HL-60 (cell line): ENCODE data around the gene GZMM.

ENCODE experiments used
- DNase-seq, 2 experiments: peaks; one replicate each; pipeline ENCODE4 v3.0.0-alpha.2; 2010 to 2020; ENCODE audit warnings: low read depth in 1 of 2, low spot score in 1 of 2
- H3K27ac ChIP-seq: fragments of 250-450 bp; sonication (Bioruptor Pico); replicated peaks from 2 replicates; pipeline ENCODE4 v1.5.1; 2020; ENCODE audit warnings: mild to moderate bottlenecking, moderate library complexity
- H3K27me3 ChIP-seq: fragments of 250-450 bp; sonication (Bioruptor Pico); 2 replicates; pipeline ENCODE4 v1.5.1; 2021; ENCODE audit warnings: mild to moderate bottlenecking, moderate library complexity; ENCODE audit not compliant: insufficient read depth, poor library complexity, severe bottlenecking
- H3K4me3 ChIP-seq: replicated peaks from 2 replicates; pipeline ENCODE4 v1.5.1; 2011; ENCODE audit warnings: mild to moderate bottlenecking, control low read depth, low read length; ENCODE audit not compliant: insufficient read depth
- CTCF ChIP-seq: IDR thresholded peaks from one replicate; pipeline ENCODE4 v1.5.1; 2011; ENCODE audit warnings: low read length, control low read depth, inconsistent platforms; ENCODE audit not compliant: insufficient read depth
- GABPA ChIP-seq: IDR thresholded peaks from 2 replicates; pipeline ENCODE4 v1.6.1; 2012; ENCODE audit warnings: low read depth
- POLR2AphosphoS5 ChIP-seq: IDR thresholded peaks from 2 replicates; pipeline ENCODE4 v1.6.1; 2012; ENCODE audit warnings: low read depth
- REST ChIP-seq: IDR thresholded peaks from 2 replicates; pipeline ENCODE4 v1.6.1; 2012; ENCODE audit warnings: low read depth; ENCODE audit not compliant: insufficient replicate concordance
- SPI1 ChIP-seq: IDR thresholded peaks from 2 replicates; pipeline ENCODE4 v1.6.1; 2012; ENCODE audit warnings: low read depth, mild to moderate bottlenecking, borderline replicate concordance

GZMM gene

GRCh38 chr19:581399-582111 is 37.7 kb downstream of the GZMM start:
- H3K27me3 ChIP-seq, result no peaks in the 10 kb centered on the region
- no peak for DNase-seq
- TF ChIP-seq POLR2AphosphoS5, result no peak
- no peak overlapping the region for H3K27ac ChIP-seq
- no peak overlapping the region for H3K4me3 ChIP-seq

DNA sequence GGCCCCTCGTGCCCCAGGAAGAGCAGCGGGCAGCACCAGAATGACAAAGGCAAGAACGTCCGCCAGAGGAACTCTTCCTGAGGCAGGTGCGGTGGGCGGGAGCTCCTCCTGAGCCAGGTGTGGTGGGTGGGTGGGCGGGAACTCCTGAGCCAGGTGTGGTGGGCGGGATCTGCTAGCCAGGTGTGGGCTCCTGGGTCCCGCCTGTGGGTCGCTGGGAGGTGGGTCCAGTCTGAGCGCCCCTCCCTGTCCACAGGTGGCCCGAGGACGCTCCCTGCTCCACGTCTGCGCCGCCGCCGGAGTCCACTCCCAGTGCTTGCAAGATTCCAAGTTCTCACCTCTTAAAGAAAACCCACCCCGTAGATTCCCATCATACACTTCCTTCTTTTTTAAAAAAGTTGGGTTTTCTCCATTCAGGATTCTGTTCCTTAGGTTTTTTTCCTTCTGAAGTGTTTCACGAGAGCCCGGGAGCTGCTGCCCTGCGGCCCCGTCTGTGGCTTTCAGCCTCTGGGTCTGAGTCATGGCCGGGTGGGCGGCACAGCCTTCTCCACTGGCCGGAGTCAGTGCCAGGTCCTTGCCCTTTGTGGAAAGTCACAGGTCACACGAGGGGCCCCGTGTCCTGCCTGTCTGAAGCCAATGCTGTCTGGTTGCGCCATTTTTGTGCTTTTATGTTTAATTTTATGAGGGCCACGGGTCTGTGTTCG is 38.8 kb downstream of the GZMM start:
- H3K27ac ChIP-seq, result no peak overlapping the region
- no peak for TF ChIP-seq POLR2AphosphoS5
- no peak for DNase-seq
- no peak overlapping the region for H3K4me3 ChIP-seq
- H3K27me3 ChIP-seq, result no peaks in the 10 kb centered on the region

DNA sequence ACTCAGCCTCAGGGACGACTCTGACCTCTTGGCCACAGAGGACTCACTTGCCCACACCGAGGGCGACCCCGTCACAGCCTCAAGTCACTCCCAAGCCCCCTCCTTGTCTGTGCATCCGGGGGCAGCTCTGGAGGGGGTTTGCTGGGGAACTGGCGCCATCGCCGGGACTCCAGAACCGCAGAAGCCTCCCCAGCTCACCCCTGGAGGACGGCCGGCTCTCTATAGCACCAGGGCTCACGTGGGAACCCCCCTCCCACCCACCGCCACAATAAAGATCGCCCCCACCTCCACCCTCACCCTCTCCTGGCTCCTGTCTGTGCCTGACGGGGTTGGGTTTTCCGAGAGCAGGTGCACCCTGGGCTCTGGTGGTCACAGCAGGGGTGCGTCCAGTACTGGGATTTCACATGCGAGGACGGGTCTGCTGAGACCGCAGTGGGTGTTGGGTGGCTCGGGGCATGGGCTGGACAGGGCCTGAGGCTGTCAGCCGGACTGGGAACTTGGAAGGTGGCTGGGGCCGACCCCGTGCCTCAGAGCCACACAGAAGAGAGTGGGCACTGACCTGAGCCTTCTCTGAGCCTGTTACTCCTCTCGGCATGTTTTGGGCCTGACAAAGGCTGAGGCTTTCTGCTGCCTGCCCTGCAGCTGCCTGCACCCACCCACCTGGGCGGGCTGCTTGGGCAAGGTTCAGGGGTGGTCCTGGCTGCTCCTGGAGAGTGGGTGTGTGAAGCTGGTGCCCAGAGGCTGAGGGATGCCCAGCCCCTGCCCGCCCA is 39.5 kb downstream of the GZMM start:
- Histone ChIP-seq H3K27me3 (peaks cover 3% of the 10 kb centered on the region), H3K27ac (no peak overlapping the region), H3K4me3 (no peak overlapping the region)
- DNase-seq, result no peak
- TF ChIP-seq REST, result no peak
- TF ChIP-seq POLR2AphosphoS5, result no peak; the same call in none of the 2 replicates
- TF ChIP-seq CTCF, result no peak
- no peak for TF ChIP-seq GABPA
- no peak for TF ChIP-seq SPI1

DNA sequence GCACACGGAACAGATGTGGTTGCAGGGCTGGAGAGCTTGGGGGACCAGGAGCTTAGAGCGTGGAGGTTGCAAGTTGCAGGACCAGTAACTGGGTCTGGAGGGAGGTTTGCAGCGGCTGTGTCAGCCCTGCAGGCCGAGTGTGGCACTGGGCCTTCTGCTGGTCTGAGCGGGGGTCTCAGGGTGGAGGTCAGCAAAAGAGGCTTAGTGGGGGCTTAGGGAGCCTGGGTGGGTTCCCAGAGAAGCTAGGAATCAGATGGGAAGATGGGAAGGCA is 40.1 kb downstream of the GZMM start:
- Histone ChIP-seq H3K27me3 (peaks cover 9% of the 10 kb centered on the region), H3K4me3 (no peak overlapping the region), H3K27ac (no peak overlapping the region)
- TF ChIP-seq CTCF (no peak), REST (no peak), SPI1 (no peak), GABPA (no peak), POLR2AphosphoS5 (no peak)
- no peak for DNase-seq
